Measurements from ENCODE around the gene FOXJ3. TPM values are rescaled to one million over a fixed set of nuclear protein-coding genes. Genes with fewer than 3 reads are reported as not detected.

FOXJ3 gene
- polyA plus RNA-seq, 1 of the 3 experiments (the other 2 are of a cell fraction) = 16.0 TPM

GRCh38 chr1:42263019-42263418, 72.0 kb downstream of the FOXJ3 start:
- no peak overlapping the region for H3K4me3 ChIP-seq (ENCODE audit: low read depth in 2 of 2, low read length in 1 of 2)
- no peaks in the 10 kb centered on the region for H3K9me2 ChIP-seq
- peaks cover 6% of the 10 kb centered on the region for H3F3A ChIP-seq (replicated peaks; ENCODE audit: insufficient read depth)
- no peak overlapping the region for H3K9ac ChIP-seq
- H3K27me3 ChIP-seq (ENCODE audit: insufficient read depth) = no peaks in the 10 kb centered on the region
- H3K9me3 ChIP-seq = no peaks in the 10 kb centered on the region
- DNase-seq = no peak
- TF ChIP-seq IRF3 (IDR thresholded peaks at IDR 0.05; ENCODE audit: low read depth, low read length) (no peak), YY1 (IDR thresholded peaks at IDR 0.05; ENCODE audit: low read depth) (no peak), GABPA (IDR thresholded peaks at IDR 0.05; ENCODE audit: low read depth) (no peak), USF1 (IDR thresholded peaks at IDR 0.05; ENCODE audit: borderline replicate concordance, low read depth) (no peak), EZH2phosphoT487 (IDR thresholded peaks at IDR 0.05; ENCODE audit: borderline replicate concordance, low read depth) (no peak), FOXJ3 (CRISPR knock-in tag; IDR thresholded peaks at IDR 0.05) (no peak), SIN3A (IDR thresholded peaks at IDR 0.05; ENCODE audit: borderline replicate concordance, low read depth, low read length) (no peak), NRF1 (IDR thresholded peaks at IDR 0.05; ENCODE audit: low read depth, low read length) (no peak), ELF1 (IDR thresholded peaks at IDR 0.05) (no peak), RFX5 (IDR thresholded peaks at IDR 0.05; ENCODE audit: low read length) (no peak), TAF1 (IDR thresholded peaks at IDR 0.05; ENCODE audit: borderline replicate concordance, low read depth, low read length) (no peak), USF2 (IDR thresholded peaks at IDR 0.05; ENCODE audit: borderline replicate concordance, low read depth, low read length) (no peak), FOXM1 (IDR thresholded peaks at IDR 0.05; ENCODE audit: low read depth) (no peak), TEAD4 (IDR thresholded peaks at IDR 0.05; ENCODE audit: borderline replicate concordance, insufficient read depth) (no peak), RXRA (IDR thresholded peaks at IDR 0.05; ENCODE audit: borderline replicate concordance, low read depth) (no peak)
- TF ChIP-seq, protein P1, sequence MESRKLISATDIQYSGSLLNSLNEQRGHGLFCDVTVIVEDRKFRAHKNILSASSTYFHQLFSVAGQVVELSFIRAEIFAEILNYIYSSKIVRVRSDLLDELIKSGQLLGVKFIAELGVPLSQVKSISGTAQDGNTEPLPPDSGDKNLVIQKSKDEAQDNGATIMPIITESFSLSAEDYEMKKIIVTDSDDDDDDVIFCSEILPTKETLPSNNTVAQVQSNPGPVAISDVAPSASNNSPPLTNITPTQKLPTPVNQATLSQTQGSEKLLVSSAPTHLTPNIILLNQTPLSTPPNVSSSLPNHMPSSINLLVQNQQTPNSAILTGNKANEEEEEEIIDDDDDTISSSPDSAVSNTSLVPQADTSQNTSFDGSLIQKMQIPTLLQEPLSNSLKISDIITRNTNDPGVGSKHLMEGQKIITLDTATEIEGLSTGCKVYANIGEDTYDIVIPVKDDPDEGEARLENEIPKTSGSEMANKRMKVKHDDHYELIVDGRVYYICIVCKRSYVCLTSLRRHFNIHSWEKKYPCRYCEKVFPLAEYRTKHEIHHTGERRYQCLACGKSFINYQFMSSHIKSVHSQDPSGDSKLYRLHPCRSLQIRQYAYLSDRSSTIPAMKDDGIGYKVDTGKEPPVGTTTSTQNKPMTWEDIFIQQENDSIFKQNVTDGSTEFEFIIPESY (IDR thresholded peaks at IDR 0.05; ENCODE audit: borderline replicate concordance, low read depth) = no peak
- TF ChIP-seq, protein P2, sequence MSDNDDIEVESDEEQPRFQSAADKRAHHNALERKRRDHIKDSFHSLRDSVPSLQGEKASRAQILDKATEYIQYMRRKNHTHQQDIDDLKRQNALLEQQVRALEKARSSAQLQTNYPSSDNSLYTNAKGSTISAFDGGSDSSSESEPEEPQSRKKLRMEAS (IDR thresholded peaks at IDR 0.05; ENCODE audit: low read depth) = no peak
- peaks cover 30 to 44% of the 10 kb centered on the region in 2 experiments for H3K36me3 ChIP-seq (replicated peaks in 1 of 2; ENCODE audit: control insufficient read depth in 1 of 2, insufficient read depth in 2 of 2, low read length in 1 of 2)
- no peak overlapping the region for H2AFZ ChIP-seq (ENCODE audit: low read depth)
- no peak overlapping the region for H3K27ac ChIP-seq (ENCODE audit: low read depth in 2 of 2, low read length in 1 of 2)
- CTCF ChIA-PET = interaction anchor here (2.1 kb wide), 1 partner anchor 89 kb away, joined by 9 read pairs; no protein-coding TSS in a partner anchor
- no peak overlapping the region for H3K4me2 ChIP-seq
- POLR2A ChIA-PET = no interaction called here
- peaks cover 80% of the 10 kb centered on the region for H3K79me2 ChIP-seq (ENCODE audit: insufficient read depth)
- peaks cover 6% of the 10 kb centered on the region in 2 experiments; a peak in 3 of 4 replicates for H3K4me1 ChIP-seq (ENCODE audit: control insufficient read depth in 1 of 2, insufficient read depth in 2 of 2, low read depth in 1 of 2, low read length in 1 of 2)
- peaks cover 28% of the 10 kb centered on the region for H4K20me1 ChIP-seq (ENCODE audit: insufficient read depth)
